GM06990 (cell line): ENCODE results near the gene EPS15.

Experiments used
- DNase-seq: peaks from one replicate; pipeline ENCODE4 v3.0.0-alpha.2; 2011; ENCODE audit not compliant: insufficient read length; ENCODE audit errors: extremely low read depth
- H3K27me3 ChIP-seq: replicated peaks from 2 replicates; pipeline ENCODE4 v1.6.0; 2011; ENCODE audit warnings: low read length; ENCODE audit not compliant: control insufficient read depth, insufficient read depth
- H3K36me3 ChIP-seq: 2 replicates; pipeline ENCODE4 v1.5.1; 2011; ENCODE audit warnings: low read length; ENCODE audit not compliant: control insufficient read depth, insufficient read depth
- H3K4me3 ChIP-seq: replicated peaks from 2 replicates; pipeline ENCODE4 v1.5.1; 2011; ENCODE audit warnings: low read depth, mild to moderate bottlenecking, control low read depth, low read length
- CTCF ChIP-seq: IDR thresholded peaks from 2 replicates; pipeline ENCODE4 v1.5.1; 2011; ENCODE audit warnings: low read length, control low read depth, mild to moderate bottlenecking, inconsistent platforms; ENCODE audit not compliant: insufficient read depth, poor library complexity, severe bottlenecking

The EPS15 gene

GRCh38 chr1:51310871-51311613, 208.0 kb downstream of the EPS15 start:
- TF ChIP-seq CTCF, result no peak
- no peak for DNase-seq

GRCh38 chr1:51309291-51309690, 209.8 kb downstream of the EPS15 start:
- DNase-seq, result no peak
- no peak for TF ChIP-seq CTCF
- no peaks in the 10 kb centered on the region for H3K36me3 ChIP-seq
- H3K4me3 ChIP-seq, result no peak overlapping the region
- H3K27me3 ChIP-seq, result no peaks in the 10 kb centered on the region

More at GRCh38 chr1:51310871-51311613, 208.0 kb downstream of the EPS15 start:
- Histone ChIP-seq H3K4me3 (no peak overlapping the region), H3K27me3 (no peaks in the 10 kb centered on the region), H3K36me3 (no peaks in the 10 kb centered on the region)

GRCh38 chr1:51308636-51309035, 210.4 kb downstream of the EPS15 start:
- Histone ChIP-seq H3K4me3 (no peak overlapping the region), H3K27me3 (no peaks in the 10 kb centered on the region), H3K36me3 (no peaks in the 10 kb centered on the region)
- no peak for TF ChIP-seq CTCF
- DNase-seq, result no peak

- Histone ChIP-seq H3K4me3 (no peak overlapping the region), H3K36me3 (no peaks in the 10 kb centered on the region), H3K27me3 (no peaks in the 10 kb centered on the region)
- DNase-seq, result no peak
- no peak for TF ChIP-seq CTCF
These were observed 212.1 kb downstream of the EPS15 start for GRCh38 chr1:51306950-51307349.

- Histone ChIP-seq H3K36me3 (no peaks in the 10 kb centered on the region), H3K4me3 (no peak overlapping the region), H3K27me3 (no peaks in the 10 kb centered on the region)
- no peak for DNase-seq
- no peak for TF ChIP-seq CTCF
These were observed 213.7 kb downstream of the EPS15 start for GRCh38 chr1:51305371-51305823.
